H9 (cell line): ENCODE data around the gene RNF114. TPM values are rescaled to one million over a fixed set of nuclear protein-coding genes. Genes with fewer than 3 reads are reported as not detected.

ENCODE experiments used
- DNase-seq: peaks from one replicate; pipeline ENCODE4 v3.0.0-alpha.2; 2017
- H2AFZ ChIP-seq: one replicate; pipeline ENCODE4 v1.6.1; 2013; ENCODE audit warnings: mild to moderate bottlenecking, low read length, control low read depth, moderate library complexity
- H2AK5ac ChIP-seq: 2 replicates; pipeline ENCODE4 v1.6.1; 2013; ENCODE audit warnings: low read length, control low read depth, mixed read lengths; ENCODE audit not compliant: insufficient read length
- H2BK120ac ChIP-seq: one replicate; pipeline ENCODE4 v1.6.1; 2013; ENCODE audit warnings: low read depth, mild to moderate bottlenecking, low read length, control low read depth, inconsistent platforms; ENCODE audit not compliant: poor library complexity, severe bottlenecking
- H2BK12ac ChIP-seq: 2 replicates; pipeline ENCODE4 v1.6.1; 2013; ENCODE audit warnings: low read length, control low read depth, mixed read lengths, low read depth; ENCODE audit not compliant: insufficient read length
- H2BK15ac ChIP-seq: 2 replicates; pipeline ENCODE4 v1.6.1; 2013; ENCODE audit warnings: low read depth, low read length, control low read depth
- H2BK20ac ChIP-seq: one replicate; pipeline ENCODE4 v1.6.1; 2013; ENCODE audit warnings: low read depth, mild to moderate bottlenecking, low read length, control low read depth, inconsistent platforms; ENCODE audit not compliant: poor library complexity, severe bottlenecking
- H2BK5ac ChIP-seq: 2 replicates; pipeline ENCODE4 v1.6.1; 2013; ENCODE audit warnings: low read length, control low read depth, mixed read lengths; ENCODE audit not compliant: insufficient read length
- H3K14ac ChIP-seq: 2 replicates; pipeline ENCODE4 v1.6.1; 2013; ENCODE audit warnings: low read length, control low read depth; ENCODE audit not compliant: insufficient read depth
- H3K18ac ChIP-seq: 2 replicates; pipeline ENCODE4 v1.6.1; 2013; ENCODE audit warnings: low read depth, mild to moderate bottlenecking, mixed read lengths, low read length, control low read depth; ENCODE audit not compliant: insufficient read length
- H3K23ac ChIP-seq: 2 replicates; pipeline ENCODE4 v1.6.1; 2013; ENCODE audit warnings: low read length, control low read depth, mixed read lengths, low read depth; ENCODE audit not compliant: insufficient read length
- H3K23me2 ChIP-seq: 2 replicates; pipeline ENCODE4 v1.6.1; 2013; ENCODE audit warnings: low read depth, mild to moderate bottlenecking, mixed read lengths, low read length, control low read depth; ENCODE audit not compliant: insufficient read length, poor library complexity, severe bottlenecking
- H3K27ac ChIP-seq: 2 replicates; pipeline ENCODE4 v1.5.1; 2013; ENCODE audit warnings: low read length, control low read depth, mixed read lengths, low read depth; ENCODE audit not compliant: insufficient read length
- H3K27me3 ChIP-seq: 2 replicates; pipeline ENCODE4 v1.6.1; 2013; ENCODE audit warnings: low read length, control low read depth, inconsistent platforms; ENCODE audit not compliant: insufficient read depth
- H3K4ac ChIP-seq: 2 replicates; pipeline ENCODE4 v1.6.1; 2013; ENCODE audit warnings: low read depth, mild to moderate bottlenecking, control low read depth, inconsistent platforms, low read length, moderate library complexity
- H3K4me1 ChIP-seq: 2 replicates; pipeline ENCODE4 v1.6.1; 2013; ENCODE audit warnings: low read length, control low read depth, inconsistent platforms; ENCODE audit not compliant: insufficient read depth
- H3K4me2 ChIP-seq: 2 replicates; pipeline ENCODE4 v1.6.1; 2013; ENCODE audit warnings: low read length, control low read depth, mixed read lengths; ENCODE audit not compliant: insufficient read length, insufficient read depth
- H3K56ac ChIP-seq: 2 replicates; pipeline ENCODE4 v1.6.1; 2013; ENCODE audit warnings: low read depth, mild to moderate bottlenecking, mixed read lengths, low read length, control low read depth; ENCODE audit not compliant: insufficient read length
- H3K79me1 ChIP-seq: 2 replicates; pipeline ENCODE4 v1.6.1; 2013; ENCODE audit warnings: low read depth, mild to moderate bottlenecking, moderate library complexity, low read length, control low read depth, inconsistent platforms; ENCODE audit not compliant: insufficient read depth, poor library complexity, severe bottlenecking
- H3K79me2 ChIP-seq: 2 replicates; pipeline ENCODE4 v1.6.1; 2013; ENCODE audit warnings: low read length, control low read depth, inconsistent platforms; ENCODE audit not compliant: insufficient read depth
- H3K9ac ChIP-seq: 2 replicates; pipeline ENCODE4 v1.6.1; 2013; ENCODE audit warnings: low read length, control low read depth, mixed read lengths; ENCODE audit not compliant: insufficient read length; ENCODE audit errors: extremely low read depth
- H3K9me3 ChIP-seq: one replicate; pipeline ENCODE4 v1.6.1; 2013; ENCODE audit warnings: low read depth, low read length, inconsistent platforms; ENCODE audit not compliant: control insufficient read depth
- H3T11ph ChIP-seq: one replicate; pipeline ENCODE4 v1.6.1; 2013; ENCODE audit warnings: mild to moderate bottlenecking, low read length, control low read depth, inconsistent platforms
- H4K20me1 ChIP-seq: one replicate; pipeline ENCODE4 v1.6.1; 2013; ENCODE audit not compliant: control insufficient read depth, insufficient read length, insufficient read depth
- H4K5ac ChIP-seq: 2 replicates; pipeline ENCODE4 v1.6.1; 2013; ENCODE audit warnings: low read depth, mild to moderate bottlenecking, mixed read lengths, low read length, control low read depth; ENCODE audit not compliant: insufficient read length
- H4K8ac ChIP-seq: replicated peaks from 2 replicates; pipeline ENCODE4 v1.6.1; 2013; ENCODE audit warnings: low read length, control low read depth, mixed read lengths, low read depth; ENCODE audit not compliant: insufficient read length
- H4K91ac ChIP-seq: 2 replicates; pipeline ENCODE4 v1.6.1; 2013; ENCODE audit warnings: low read depth, mild to moderate bottlenecking, moderate library complexity, mixed read lengths, low read length, control low read depth; ENCODE audit not compliant: insufficient read length
- H3K27ac Mint-ChIP-seq, 3 experiments: 2 replicates in 2 of 3; 3 replicates in 1 of 3; pipeline ENCODE4 v1.8.0; 2020 to 2021; ENCODE audit warnings: mixed read lengths in 3 of 3, mild to moderate bottlenecking in 1 of 3, moderate library complexity in 1 of 3
- H3K27me3 Mint-ChIP-seq: 2 replicates; pipeline ENCODE4 v1.8.0; 2021; ENCODE audit warnings: low read depth, mild to moderate bottlenecking, moderate library complexity, mixed read lengths
- H3K36me3 Mint-ChIP-seq, 3 experiments: 2 replicates in 2 of 3; 3 replicates in 1 of 3; pipeline ENCODE4 v1.8.0; 2020 to 2021; ENCODE audit warnings: low read depth in 3 of 3, mixed read lengths in 3 of 3; ENCODE audit not compliant: insufficient read depth in 1 of 3
- H3K4me1 Mint-ChIP-seq, 2 experiments: 2 replicates each; pipeline ENCODE4 v1.8.0; 2020; ENCODE audit warnings: mixed read lengths in 2 of 2
- H3K4me3 Mint-ChIP-seq, 2 experiments: 2 replicates in 1 of 2; 3 replicates in 1 of 2; pipeline ENCODE4 v1.8.0; 2020 to 2021; ENCODE audit warnings: mild to moderate bottlenecking in 2 of 2, mixed read lengths in 2 of 2, moderate library complexity in 1 of 2
- H3K9me3 Mint-ChIP-seq, 2 experiments: 2 replicates in 1 of 2; 3 replicates in 1 of 2; pipeline ENCODE4 v1.8.0; 2020; ENCODE audit warnings: mild to moderate bottlenecking in 2 of 2, mixed read lengths in 2 of 2, moderate library complexity in 1 of 2
- WGBS: extraction: QIAGEN DNeasy Blood & Tissue Kit; methylation state at CpG from one replicate; pipeline ENCODE4 v1.1.7; 2013; ENCODE audit warnings: missing lambda C conversion rate, low lambda C conversion rate, mixed read lengths; ENCODE audit not compliant: insufficient read length; ENCODE audit errors: extremely low coverage; 5-methylcytosine and 5-hydroxymethylcytosine counted together
- total RNA-seq: library from RNA; stranded (reverse); gene quantifications from 2 replicates; pipeline ENCODE4 v1.2.1, GENCODE V29; 2021
- TF ChIP-seq, protein P1 (sequence below): fragments of 200-600 bp; sonication (generic); conservative IDR thresholded peaks from 3 replicates; pipeline ENCODE4 v1.8.0; 2021; ENCODE audit warnings: antibody characterized with exemption, mild to moderate bottlenecking

The RNF114 gene
- total RNA-seq, 1 experiment from 2014 or later, result 75.5 TPM

DNA sequence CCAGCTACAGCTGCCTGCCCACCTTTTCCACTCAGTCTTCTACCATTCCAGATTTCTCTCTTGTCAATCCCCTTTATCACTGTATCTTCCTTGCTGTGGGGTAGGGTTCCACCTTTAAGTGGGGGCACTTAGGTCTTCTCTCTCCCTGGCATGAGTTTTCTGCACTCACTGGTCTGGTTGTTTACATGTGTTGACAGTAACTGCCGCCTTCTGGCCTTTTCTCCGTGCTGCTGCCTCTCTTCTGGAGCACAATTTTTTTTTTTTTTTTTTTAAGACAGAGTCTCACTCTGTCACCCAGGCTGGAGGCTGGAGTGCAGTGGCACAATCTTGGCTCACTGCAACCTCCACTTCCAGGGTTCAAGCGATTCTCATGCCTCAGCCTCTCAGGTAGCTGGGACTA is 12.0 kb downstream of the RNF114 start:
- Histone ChIP-seq H3K14ac (no peak overlapping the region), H3K9me3 (no peaks in the 10 kb centered on the region), H2BK12ac (no peak overlapping the region), H4K5ac (no peak overlapping the region), H2AFZ (no peak overlapping the region), H3K4ac (no peak overlapping the region), H4K91ac (no peak overlapping the region), H2BK5ac (no peak overlapping the region), H3K79me1 (peaks cover 1% of the 10 kb centered on the region), H3K18ac (no peak overlapping the region), H3K4me1 (no peaks in the 10 kb centered on the region), H3K27ac (no peak overlapping the region), H3K9ac (no peak overlapping the region), H4K8ac (no peak overlapping the region), H2BK15ac (no peak overlapping the region), H3T11ph (no peak overlapping the region), H4K20me1 (no peaks in the 10 kb centered on the region), H2BK20ac (no peak overlapping the region), H3K79me2 (0 out of 2 replicates have a peak, but pooled peaks cover 3% of the 10 kb centered on the region), H3K23me2 (no peaks in the 10 kb centered on the region), H3K56ac (no peak overlapping the region), H2AK5ac (no peak overlapping the region), H3K23ac (no peak overlapping the region), H3K27me3 (no peaks in the 10 kb centered on the region), H3K4me2 (no peak overlapping the region), H2BK120ac (no peak overlapping the region)
- Mint-ChIP-seq H3K9me3 (no peaks in the 10 kb centered on the region), H3K27me3 (no peaks in the 10 kb centered on the region), H3K4me1 (no peaks in the 10 kb centered on the region), H3K4me3 (peak overlapping the region in 1 of 2 experiments; percentile 19; a peak in 1 of 5 replicates), H3K36me3 (peaks cover 52 to 89% (median 87%) of the 10 kb centered on the region in 3 experiments; a peak in 6 of 7 replicates), H3K27ac (no peak overlapping the region)
- DNase-seq, result no peak
- TF ChIP-seq, protein P1, sequence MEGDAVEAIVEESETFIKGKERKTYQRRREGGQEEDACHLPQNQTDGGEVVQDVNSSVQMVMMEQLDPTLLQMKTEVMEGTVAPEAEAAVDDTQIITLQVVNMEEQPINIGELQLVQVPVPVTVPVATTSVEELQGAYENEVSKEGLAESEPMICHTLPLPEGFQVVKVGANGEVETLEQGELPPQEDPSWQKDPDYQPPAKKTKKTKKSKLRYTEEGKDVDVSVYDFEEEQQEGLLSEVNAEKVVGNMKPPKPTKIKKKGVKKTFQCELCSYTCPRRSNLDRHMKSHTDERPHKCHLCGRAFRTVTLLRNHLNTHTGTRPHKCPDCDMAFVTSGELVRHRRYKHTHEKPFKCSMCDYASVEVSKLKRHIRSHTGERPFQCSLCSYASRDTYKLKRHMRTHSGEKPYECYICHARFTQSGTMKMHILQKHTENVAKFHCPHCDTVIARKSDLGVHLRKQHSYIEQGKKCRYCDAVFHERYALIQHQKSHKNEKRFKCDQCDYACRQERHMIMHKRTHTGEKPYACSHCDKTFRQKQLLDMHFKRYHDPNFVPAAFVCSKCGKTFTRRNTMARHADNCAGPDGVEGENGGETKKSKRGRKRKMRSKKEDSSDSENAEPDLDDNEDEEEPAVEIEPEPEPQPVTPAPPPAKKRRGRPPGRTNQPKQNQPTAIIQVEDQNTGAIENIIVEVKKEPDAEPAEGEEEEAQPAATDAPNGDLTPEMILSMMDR, result no peak
- no CpG with 5 or more reads among the region's 3 CpGs for WGBS
